ENCODE measurements around the gene C10orf67. TPM values are rescaled to one million over a fixed set of nuclear protein-coding genes. Genes with fewer than 3 reads are reported as not detected.
A peak's percentile ranks its signal among the peaks of the same experiment; 100 is the strongest.

C10orf67 gene
- total and polyA plus RNA-seq, 2 of the 8 experiments (the other 6 are each of a cell fraction or from before 2014, with no cell fraction given) = 0.05 to 0.11 TPM

GRCh38 chr10:23186697-23187096 is 157.9 kb downstream of the C10orf67 start:
- no peak overlapping the region for H3K27ac ChIP-seq (ENCODE audit: low read depth, low read length)
- ChIA-PET CTCF (ENCODE audit: partially characterized antibody) (interaction anchor here (0.6 to 3.2 kb wide), 9 partner anchors 11 to 108 kb away, joined by 3 to 10 read pairs (median 5); no protein-coding TSS in a partner anchor), POLR2A (ENCODE audit: partially characterized antibody) (interaction anchor here (0.9 kb wide), 1 partner anchor 12 kb away, joined by 3 read pairs; no protein-coding TSS in a partner anchor)
- no peak overlapping the region for H3K4ac ChIP-seq (replicated peaks; ENCODE audit: insufficient read length, low read depth, low read length)
- H2BK15ac ChIP-seq (ENCODE audit: low read length) = no peak overlapping the region
- no peak overlapping the region for H3K23ac ChIP-seq (ENCODE audit: insufficient read length)
- H3K56ac ChIP-seq (replicated peaks; ENCODE audit: insufficient read length, low read depth, low read length) = no peak overlapping the region
- H4K8ac ChIP-seq (ENCODE audit: extremely low read depth, insufficient read depth, low read length) = no peak overlapping the region
- no peak overlapping the region for H2BK20ac ChIP-seq (ENCODE audit: low read length)
- H3K4me2 ChIP-seq (ENCODE audit: insufficient read depth in 1 of 2, low read depth in 2 of 2, low read length in 2 of 2) = peak overlapping the region; percentile 18 to 33; a peak in 2 of 4 replicates
- FAIRE-seq (no peak), DNase-seq (ENCODE audit: low read depth in 1 of 2, low spot score in 2 of 2) (no peak)
- no peaks in the 10 kb centered on the region for H3K79me2 ChIP-seq (ENCODE audit: control insufficient read depth in 1 of 2, insufficient read depth in 2 of 2, low read length in 2 of 2)
- TF ChIP-seq ZNF274 (IDR thresholded peaks at IDR 0.05; ENCODE audit: borderline replicate concordance, extremely low read depth, low read length) = no peak
- TF ChIP-seq CBX5 (IDR thresholded peaks at IDR 0.05; ENCODE audit: low read depth, low read length) = no peak
- no peak for TF ChIP-seq KDM1A (IDR thresholded peaks at IDR 0.05; ENCODE audit: borderline replicate concordance, low read length)
- no peak for TF ChIP-seq SP2 (IDR thresholded peaks at IDR 0.05; ENCODE audit: low read length)
- no peak overlapping the region for H4K5ac ChIP-seq (ENCODE audit: insufficient read length, low read depth, low read length)
- 23% methylated on average over 5 of the region's 5 CpGs; no CpG with 5 or more reads in 1 of the 2 experiments for WGBS, 2 experiments (ENCODE audit: extremely low coverage in 1 of 2, insufficient coverage in 1 of 2, insufficient read length in 1 of 2, insufficient replicate concordance in 2 of 2, low coverage in 1 of 2, low lambda C conversion rate in 2 of 2, missing lambda C conversion rate in 1 of 2)
- peaks cover 44 to 78% (median 68%) of the 10 kb centered on the region in 4 experiments for H3K27me3 ChIP-seq (replicated peaks in 1 of 4; ENCODE audit: control insufficient read depth in 3 of 4, extremely low read depth in 1 of 4, insufficient read depth in 3 of 4, low read length in 3 of 4)
- H2BK12ac ChIP-seq (ENCODE audit: low read depth, low read length) = no peak overlapping the region
- H2BK120ac ChIP-seq (replicated peaks; ENCODE audit: low read depth, low read length) = no peak overlapping the region
- H3K79me1 ChIP-seq (ENCODE audit: low read depth, low read length) = no peaks in the 10 kb centered on the region
- no peaks in the 10 kb centered on the region; the same call in 1 of the 2 replicates for H3K23me2 ChIP-seq (ENCODE audit: low read depth, low read length)
- H4K91ac ChIP-seq (replicated peaks; ENCODE audit: insufficient read length, low read length) = no peak overlapping the region
- no peak overlapping the region for H3K9ac ChIP-seq (replicated peaks in 1 of 4; ENCODE audit: extremely low read depth in 1 of 4, low read depth in 3 of 4, low read length in 3 of 4)
- H3K4me3 ChIP-seq (ENCODE audit: extremely low read depth in 1 of 4, insufficient read depth in 2 of 4, low read depth in 3 of 4, low read length in 4 of 4) = no peak overlapping the region
- no peak overlapping the region for H2BK5ac ChIP-seq (ENCODE audit: low read depth, low read length)
- no peak overlapping the region for H2AK5ac ChIP-seq (ENCODE audit: low read depth, low read length)
- peaks cover 3 to 13% of the 10 kb centered on the region in 2 experiments for H4K20me1 ChIP-seq (replicated peaks in 1 of 2; ENCODE audit: control insufficient read depth in 1 of 2, insufficient read depth in 2 of 2, low read length in 2 of 2)
- no peaks in the 10 kb centered on the region for H3K36me3 ChIP-seq (ENCODE audit: control insufficient read depth in 2 of 4, insufficient read depth in 4 of 4, low read length in 3 of 4)
- H3K18ac ChIP-seq (ENCODE audit: extremely low read depth, low read length) = no peak overlapping the region
- H2AFZ ChIP-seq (ENCODE audit: low read length) = no peak overlapping the region
- H3K4me1 ChIP-seq (replicated peaks in 1 of 4; ENCODE audit: control insufficient read depth in 3 of 4, insufficient read depth in 4 of 4, low read length in 3 of 4) = peaks cover 0 to 17% (median 8%) of the 10 kb centered on the region in 4 experiments
- H3K9me3 ChIP-seq (ENCODE audit: insufficient read depth in 2 of 2, low read depth in 1 of 2, low read length in 1 of 2) = no peaks in the 10 kb centered on the region
- H3K14ac ChIP-seq (ENCODE audit: insufficient read length) = no peak overlapping the region

Data from H1 (cell line).